AG10803 (cell line): ENCODE measurements around the gene PRPF40B.

Source experiments
- DNase-seq: peaks from one replicate; pipeline ENCODE4 v3.0.0; 2010; ENCODE audit warnings: low read depth
- H3K4me3 ChIP-seq: 2 replicates; pipeline ENCODE4 v1.5.1; 2011; ENCODE audit warnings: mild to moderate bottlenecking, low read length, control low read depth
- TF ChIP-seq, protein P1 (sequence below): conservative IDR thresholded peaks from 2 replicates; pipeline ENCODE4 v1.5.1; 2011; ENCODE audit warnings: mild to moderate bottlenecking, low read length, control low read depth, inconsistent platforms

PRPF40B gene

DNA sequence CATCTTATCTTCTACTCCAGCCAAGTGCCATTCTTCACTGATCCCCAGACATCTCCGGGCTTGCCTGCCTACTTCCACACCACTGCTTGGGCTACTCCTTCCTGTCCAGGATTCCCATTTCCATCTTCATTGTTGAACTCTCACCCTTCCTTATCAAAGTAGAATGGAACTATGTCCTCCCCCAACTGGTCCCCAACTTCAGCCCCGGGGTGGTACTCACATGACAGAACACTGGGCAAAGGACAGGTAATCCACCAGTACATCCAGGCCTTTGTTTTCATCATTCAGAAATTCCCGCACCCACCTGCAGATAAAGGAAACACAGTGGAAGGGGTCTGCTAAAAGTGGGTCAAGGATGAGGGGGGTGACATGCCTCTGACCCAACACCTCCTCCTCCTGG, 38.4 kb downstream of the PRPF40B start:
- no peak for DNase-seq
- TF ChIP-seq, protein P1, sequence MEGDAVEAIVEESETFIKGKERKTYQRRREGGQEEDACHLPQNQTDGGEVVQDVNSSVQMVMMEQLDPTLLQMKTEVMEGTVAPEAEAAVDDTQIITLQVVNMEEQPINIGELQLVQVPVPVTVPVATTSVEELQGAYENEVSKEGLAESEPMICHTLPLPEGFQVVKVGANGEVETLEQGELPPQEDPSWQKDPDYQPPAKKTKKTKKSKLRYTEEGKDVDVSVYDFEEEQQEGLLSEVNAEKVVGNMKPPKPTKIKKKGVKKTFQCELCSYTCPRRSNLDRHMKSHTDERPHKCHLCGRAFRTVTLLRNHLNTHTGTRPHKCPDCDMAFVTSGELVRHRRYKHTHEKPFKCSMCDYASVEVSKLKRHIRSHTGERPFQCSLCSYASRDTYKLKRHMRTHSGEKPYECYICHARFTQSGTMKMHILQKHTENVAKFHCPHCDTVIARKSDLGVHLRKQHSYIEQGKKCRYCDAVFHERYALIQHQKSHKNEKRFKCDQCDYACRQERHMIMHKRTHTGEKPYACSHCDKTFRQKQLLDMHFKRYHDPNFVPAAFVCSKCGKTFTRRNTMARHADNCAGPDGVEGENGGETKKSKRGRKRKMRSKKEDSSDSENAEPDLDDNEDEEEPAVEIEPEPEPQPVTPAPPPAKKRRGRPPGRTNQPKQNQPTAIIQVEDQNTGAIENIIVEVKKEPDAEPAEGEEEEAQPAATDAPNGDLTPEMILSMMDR = no peak
- H3K4me3 ChIP-seq = no peak overlapping the region

DNA sequence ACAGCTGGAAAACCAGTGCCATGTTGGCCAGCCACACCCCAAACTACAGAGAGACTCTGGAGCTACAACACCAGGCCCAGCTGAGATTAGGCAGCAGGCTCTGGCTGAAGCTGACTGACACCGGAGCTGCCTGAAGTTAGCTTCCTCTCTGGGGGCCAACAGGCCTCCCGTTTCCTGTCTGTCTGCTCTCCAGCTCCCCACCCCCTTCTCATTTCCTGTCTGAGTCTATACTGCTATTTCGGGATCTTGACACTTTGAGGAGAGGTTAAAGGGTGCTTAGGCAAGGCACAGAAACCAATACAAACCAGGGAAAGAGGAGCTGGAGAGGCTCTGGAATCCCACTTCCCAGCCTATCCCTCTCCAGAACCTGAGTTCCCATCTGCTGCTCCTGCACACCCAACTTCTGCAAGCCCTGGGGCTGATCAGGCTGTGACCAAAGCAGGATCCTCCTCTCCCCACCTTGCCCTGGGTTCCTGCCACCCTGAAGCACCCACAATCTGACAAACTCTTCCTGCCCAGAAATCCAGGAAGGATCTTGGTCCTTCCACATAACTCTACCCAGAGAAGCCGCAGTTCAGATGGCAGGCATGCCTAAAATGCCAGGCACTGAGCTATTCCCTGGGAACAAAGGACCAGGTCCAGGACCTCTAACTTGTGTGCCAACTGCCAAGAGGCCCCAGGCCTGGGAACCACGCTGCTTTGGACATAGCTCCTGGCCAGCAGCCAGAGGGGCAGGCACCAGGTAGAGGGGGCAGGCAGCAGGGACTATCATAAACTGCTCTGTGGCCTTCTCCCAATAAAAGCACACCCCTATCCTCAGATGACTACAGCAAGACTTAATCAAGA, 39.9 kb downstream of the PRPF40B start:
- TF ChIP-seq, protein P1 = no peak
- H3K4me3 ChIP-seq = no peak overlapping the region
- DNase-seq = peak; percentile 84

DNA sequence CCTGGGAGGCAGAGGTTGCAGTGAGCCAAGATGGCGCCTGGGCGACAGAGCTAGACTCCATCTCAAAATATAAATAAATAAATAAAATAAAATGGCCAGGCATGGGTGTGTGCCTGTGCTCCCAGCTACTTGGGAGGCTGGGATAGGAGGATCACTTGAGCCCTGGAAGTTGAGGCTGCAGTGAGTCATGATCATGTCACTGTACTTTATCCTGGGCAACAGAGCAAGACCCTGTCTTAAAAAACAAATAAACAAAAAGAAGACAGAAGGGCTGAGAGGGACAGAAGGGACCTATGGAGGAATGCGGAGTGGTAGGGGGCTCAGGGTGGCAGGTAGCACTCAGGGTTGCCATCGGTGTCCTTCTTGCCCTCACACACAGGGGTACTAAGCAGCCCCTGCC, 40.8 kb downstream of the PRPF40B start:
- TF ChIP-seq, protein P1 = no peak
- no peak overlapping the region for H3K4me3 ChIP-seq
- DNase-seq = no peak

DNA sequence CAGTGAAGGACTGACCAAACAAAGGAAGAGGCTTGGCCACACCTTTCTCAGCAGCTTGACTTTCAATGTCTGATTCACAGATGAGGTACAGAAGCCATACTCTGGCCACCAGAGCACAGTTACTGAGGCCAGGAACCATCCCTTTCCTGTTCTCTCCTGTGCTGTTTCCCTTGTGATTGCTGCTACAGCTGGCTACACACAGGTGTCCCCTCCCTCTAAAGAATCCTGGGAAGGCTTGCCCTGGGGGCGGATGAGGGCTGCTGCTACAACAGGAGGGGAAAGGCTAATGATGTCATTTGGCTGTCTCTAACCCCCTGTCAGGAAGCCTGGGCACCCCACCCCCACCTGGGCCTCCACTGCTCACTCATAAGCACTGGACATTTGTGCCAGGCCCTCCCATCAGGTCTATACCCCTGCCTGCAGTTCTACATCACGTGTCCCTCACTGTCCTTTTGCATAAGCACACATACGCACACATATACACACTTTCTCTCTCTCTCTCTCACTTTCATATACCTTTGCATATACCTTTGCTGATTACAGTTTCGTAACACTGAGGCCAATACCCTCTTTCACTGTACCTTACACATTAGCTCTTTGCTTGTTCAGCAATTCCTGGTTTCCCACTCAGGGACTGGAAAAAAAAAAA, 41.4 kb downstream of the PRPF40B start:
- DNase-seq = no peak
- TF ChIP-seq, protein P1 = no peak
- no peak overlapping the region for H3K4me3 ChIP-seq

DNA sequence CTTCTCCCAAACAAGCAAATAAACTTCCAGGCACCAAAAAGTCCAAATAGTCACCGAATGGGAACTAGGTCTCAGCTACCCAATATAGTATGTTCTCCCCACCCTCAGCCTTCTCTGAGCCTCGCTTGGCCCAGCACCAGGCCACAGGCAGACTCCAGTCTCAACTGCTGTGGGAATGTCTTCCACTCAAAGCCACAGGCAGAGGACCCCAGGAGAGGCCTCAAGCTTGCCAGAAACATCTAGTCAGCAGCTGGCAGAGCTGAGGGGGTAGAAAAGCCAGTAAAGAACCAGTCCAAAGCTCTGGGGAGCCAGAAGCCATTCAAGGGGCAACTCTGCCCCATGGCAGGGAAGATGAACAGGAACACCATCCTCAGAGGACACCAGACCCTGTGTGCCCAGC, 42.0 kb downstream of the PRPF40B start:
- H3K4me3 ChIP-seq = no peak overlapping the region
- TF ChIP-seq, protein P1 = no peak
- DNase-seq = peak; percentile 31

DNA sequence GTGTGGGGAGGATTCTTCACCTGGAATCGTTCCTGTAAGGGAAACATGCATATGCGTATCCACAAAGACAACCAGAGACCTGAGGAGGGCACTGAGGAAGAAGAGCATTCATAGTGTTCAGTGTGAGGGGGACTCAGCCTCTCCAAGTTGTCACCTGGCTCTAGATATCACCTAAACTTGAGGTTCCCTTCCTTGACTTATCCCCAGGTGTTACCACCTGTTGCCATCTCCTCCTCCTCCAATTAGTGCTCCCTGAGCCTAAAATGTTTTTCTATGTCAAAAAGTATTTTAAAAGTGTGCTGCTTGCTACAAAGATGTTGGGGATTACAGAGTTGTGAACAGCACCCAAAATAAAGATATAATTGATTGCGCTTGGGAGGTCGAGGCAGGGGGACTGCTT, 42.8 kb downstream of the PRPF40B start:
- no peak overlapping the region for H3K4me3 ChIP-seq
- TF ChIP-seq, protein P1 = no peak
- DNase-seq = no peak
